HG02885 (cell line): ENCODE measurements around the gene ZNF469.
"Not testable (repeated sequence)": the region's sequence is repeated elsewhere in the genome, so short reads cannot be mapped to it uniquely, and the experiment has no call there.

ENCODE experiments used
- ATAC-seq: cut with Tn5 transposase; IDR thresholded peaks from one replicate; pipeline ENCODE4 v1.9.1; 2021; ENCODE audit warnings: mild to moderate bottlenecking; ENCODE audit not compliant: unreplicated experiment, poor library complexity

The ZNF469 gene

DNA sequence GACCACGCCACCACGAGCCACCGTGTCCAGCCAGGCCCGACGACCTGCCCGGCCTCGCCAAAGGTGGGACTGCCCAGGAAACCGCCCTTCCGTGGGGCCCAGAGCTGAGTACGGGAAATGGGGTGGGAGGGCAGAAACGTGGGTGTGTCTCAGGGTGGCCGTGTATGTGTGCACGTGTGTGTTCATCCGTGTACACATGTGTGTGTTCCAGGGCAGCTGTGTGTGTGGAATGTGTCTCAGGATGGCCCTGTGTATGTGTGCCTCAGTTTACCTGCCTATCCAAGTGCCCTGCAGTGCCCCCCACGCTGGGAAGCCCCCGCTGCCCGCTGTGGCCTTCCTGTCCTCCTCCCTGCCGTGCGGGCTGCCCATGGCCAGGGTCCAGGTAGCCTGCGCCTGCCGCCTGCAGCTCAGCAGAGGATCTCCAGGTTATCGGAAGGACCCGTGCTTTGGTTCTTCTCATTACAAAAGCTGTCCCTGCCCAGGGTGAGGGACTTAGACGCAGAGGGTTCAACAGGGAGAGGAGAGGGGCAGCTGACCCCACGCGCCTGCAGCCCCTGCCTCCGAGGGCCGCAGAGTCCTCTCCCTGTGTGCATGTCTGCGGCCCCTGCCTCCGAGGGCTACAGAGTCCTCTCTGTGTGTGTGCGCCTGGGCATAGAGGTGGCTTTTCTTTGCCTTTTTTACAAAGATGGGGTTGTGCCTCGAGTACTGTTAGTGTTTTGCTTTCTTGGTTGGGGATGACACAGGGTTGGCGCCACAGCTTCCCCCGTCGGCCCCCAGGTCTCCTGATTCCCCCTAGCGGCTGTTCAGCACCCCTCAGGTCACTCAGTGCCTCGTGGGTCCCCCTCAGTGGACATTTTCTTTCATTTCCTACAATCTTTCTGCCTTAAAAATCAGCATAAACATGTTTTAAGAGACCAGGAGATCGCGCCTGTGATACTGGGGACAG, 23.6 kb downstream of the ZNF469 start:
- ATAC-seq = no peak

DNA sequence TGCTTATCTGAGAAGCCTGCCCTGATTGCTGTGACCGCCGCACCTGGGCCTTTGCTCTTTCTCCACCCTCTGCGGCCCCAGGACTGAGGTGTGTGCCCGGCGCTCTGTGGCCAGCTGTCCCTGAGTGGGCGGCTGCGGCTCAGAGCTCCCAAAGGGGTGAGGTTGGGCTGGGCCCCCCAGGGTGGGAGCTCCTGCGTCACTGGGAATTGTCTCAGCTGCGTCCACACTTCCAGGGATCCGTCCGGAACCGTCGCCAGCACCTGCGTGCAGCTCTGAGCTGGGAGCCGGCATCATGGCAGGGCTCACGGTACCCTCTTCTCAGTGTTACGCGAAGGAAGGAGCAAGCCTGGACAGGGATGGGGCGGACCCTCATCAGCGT, 24.3 kb downstream of the ZNF469 start:
- ATAC-seq = no peak

- ATAC-seq = no peak
Measured at GRCh38 chr16:88407807-88408206, 25.0 kb downstream of the ZNF469 start.

- no peak for ATAC-seq
Measured at GRCh38 chr16:88408561-88409142, 25.9 kb downstream of the ZNF469 start.

DNA sequence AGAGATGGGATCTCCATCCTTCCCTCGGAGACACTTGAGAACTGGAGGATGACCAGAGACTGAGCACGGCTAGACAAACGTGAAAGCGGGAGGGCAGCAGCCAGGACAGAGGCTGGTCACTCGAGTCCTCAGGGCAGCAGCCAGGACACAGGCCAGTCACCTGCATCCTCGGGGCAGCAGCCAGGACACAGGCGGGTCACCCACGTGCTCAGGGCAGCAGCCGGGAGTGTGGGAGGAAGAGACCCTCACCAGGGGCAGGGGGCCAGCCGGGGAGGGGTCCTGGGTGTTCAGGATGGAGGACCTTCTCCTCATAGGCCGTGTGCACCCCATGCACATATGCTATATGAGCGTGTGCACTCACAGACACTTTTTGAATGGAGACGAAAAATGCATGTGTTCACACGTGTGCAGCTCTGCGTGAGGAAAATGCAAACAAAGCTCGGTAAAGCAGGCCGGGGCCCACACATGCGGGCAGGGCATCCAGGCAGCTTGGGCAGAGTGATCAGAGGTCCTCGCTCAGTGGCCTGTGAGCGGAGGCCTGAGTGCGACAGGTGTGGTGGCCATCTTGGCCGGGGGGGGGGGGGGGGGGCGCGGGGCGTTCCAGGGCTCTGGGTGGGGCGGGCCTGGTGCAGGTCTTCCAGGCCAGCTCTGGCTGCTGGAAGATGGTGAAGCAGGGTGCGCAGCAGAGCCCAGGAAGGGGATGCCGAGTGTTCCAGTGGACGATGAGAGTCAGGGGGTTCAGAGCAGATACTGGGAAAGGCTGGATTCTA, 26.7 kb downstream of the ZNF469 start:
- ATAC-seq = no peak

DNA sequence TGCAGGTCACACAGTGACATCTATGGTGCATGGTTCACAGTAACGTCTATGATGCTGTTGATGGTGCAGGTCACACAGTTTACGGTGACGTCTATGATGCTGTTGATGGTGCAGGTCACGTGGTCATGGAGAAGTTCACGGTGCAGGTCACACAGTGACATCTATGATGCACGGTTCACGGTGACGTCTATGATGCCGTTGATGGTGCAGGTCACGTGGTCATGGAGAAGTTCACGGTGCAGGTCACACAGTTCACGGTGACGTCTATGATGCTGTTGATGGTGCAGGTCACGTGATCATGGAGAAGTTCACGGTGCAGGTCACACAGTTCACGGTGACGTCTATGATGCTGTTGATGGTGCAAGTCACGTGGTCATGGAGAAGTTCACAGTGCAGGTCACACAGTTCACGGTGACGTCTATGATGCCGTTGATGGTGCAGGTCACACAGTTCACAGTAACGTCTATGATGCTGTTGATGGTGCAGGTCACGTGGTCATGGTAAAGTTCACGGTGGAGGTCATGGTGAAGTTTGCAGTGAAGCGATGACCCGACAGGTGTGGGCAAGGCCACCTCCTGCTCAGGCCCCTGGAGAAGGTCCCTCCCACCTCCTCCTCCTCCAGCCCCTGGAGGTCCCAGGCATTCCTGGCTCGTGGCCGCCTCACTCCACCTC, 27.7 kb downstream of the ZNF469 start:
- not testable (repeated sequence) for ATAC-seq

DNA sequence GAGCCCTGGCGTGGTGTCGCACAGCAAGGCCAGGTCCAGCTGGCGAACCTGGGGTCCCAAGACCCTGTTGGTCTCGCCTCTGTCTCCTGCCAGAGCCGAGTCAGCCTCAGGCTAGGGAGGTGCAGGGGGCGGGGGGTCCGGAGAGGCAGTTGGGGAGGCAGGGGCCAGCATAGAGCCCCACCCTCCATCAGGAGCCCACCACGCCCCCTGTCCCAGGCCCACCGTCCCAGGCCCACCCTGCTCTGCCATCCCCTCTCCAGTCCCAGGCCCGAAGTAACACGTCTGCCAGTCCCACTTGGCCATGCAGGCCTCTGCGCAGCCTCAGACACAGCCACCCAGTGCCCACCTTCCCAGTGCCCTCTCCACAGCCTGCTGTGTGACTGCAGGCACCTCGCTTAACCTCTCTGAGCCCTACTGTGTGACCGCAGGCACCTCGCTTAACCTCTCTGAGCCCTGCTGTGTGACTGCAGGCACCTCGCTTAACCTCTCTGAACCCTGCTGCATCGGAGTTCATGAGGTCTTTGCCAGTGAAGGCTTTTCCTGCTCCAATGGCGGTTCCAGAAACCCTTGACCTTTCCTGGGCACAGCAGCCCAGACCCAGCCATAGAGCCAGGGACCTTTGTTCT, 29.3 kb downstream of the ZNF469 start:
- no peak for ATAC-seq

DNA sequence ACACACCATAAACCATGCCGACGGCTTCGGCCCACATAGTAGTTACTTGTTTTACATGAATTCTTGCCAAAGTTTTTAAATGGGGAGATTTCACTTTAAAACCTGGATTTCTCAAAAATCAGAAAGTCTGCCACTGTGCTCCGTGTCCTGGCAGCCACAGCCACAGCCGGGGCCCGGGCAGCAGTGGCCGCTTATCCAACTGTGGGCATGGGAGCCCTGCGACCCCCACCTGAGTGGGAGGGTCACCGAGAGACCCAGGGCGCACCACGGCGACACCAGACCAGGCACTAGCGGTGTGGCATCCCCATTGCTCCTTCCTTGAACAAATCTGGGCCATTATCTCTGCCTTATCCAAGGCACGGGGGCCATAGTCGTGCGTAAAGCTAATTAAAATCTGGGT, 30.0 kb downstream of the ZNF469 start:
- no peak for ATAC-seq

DNA sequence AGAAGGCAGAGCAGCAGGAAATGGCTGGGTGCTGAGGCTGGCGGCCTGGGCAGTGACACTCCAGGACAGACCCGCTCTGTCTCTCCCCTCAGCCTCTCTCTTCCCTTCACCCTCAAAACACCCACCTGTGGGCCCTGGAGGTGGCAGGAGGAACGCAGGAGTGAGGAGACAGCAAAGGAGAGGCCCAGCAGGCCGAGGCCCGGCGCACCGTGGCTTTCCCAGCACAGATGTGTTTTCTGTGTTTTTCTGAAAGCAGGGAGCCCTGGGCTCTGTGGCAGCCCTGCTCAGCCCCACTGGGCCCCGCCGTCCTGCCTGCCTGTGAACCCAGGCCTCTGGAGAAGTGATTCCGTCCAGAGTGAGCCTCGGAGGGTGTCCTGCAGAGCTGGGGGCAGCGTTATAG, 30.5 kb downstream of the ZNF469 start:
- no peak for ATAC-seq

- no peak for ATAC-seq
Measured at GRCh38 chr16:88413631-88414030, 30.9 kb downstream of the ZNF469 start.

DNA sequence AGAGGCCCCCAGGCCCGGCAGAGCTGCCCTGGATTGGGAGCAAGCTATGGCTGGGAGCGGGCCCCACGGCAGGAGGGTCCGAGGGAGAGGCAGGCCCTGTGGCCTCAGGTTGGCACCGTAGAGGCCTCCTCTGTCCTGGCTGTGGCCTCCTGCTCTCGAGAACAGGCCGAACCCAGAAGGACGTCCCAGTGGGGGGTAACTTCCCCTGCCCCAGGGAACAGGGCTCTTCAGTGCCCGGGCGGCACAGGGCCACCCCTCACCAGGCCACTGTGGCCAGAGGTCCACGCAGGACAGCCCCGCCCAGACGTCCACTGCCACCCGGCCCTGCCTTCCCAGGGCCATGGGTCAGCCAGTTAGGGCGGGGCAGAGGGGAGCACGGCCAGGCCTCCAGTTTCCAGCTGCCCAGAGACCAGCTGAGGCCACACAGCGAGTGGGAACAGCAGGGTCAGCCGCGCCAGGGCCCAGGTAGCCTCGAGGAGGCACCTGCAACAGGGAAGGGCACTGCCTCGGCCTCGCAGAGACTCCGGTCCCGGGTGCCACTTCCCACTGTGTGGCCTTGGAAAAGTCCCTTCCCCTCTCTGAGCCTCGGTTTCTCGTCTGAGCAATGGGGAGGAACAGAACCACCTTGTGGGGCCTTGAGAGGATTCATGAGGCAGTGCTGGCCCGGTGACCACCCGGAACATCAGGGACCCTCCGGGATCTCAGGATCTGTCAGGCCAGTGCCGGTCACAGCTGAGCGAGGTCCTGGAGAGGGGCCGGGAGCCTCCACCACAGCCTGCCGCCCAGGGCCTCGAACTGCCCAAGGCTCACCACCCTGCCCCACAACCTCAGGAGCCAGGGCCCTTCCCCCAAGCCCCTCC, 32.0 kb downstream of the ZNF469 start:
- no peak for ATAC-seq

DNA sequence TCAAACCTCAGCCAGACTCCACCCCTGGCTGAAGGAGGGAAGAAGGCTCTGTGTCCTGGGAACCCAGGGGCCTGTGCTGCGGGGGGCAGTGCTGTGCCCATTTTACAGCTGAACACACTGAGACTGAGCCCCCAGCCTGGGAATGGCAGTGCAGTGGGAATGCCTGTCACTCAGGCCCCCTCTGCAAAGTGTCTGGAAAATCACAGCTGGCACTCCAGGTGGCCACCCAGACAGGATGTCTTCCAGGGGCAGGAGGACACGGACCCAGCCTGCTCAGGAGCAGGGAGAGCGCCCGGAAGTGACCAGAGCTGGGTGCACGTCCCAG, 32.6 kb downstream of the ZNF469 start:
- ATAC-seq = no peak

DNA sequence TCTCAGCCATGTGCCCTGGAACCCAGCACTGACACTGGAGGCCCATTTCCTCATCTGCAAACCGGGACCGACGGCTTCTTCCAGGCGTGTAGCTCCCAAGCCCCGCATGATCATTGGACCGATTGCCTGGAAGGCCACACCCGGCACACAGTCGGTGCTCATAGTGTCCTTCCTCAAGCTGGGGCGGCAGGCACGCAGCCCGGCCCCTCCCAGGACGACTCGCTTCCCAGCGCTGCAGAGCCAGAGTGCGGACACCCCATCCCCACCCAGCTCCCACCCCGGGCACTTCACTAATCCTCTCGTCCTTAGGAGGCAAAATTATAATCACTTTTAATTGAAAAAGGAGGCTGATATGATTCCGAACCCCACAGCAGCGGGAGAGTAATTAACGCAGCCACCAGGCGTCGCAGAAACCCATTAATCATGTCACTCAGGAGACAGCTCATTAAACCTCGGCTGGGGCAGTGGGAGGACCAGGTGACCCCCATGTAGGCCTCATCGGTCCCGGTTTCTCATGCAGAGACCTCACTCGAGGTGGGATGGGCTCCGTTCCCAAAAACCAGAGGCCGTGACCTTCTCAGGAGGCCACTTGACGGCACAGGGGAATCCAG, 33.1 kb downstream of the ZNF469 start:
- no peak for ATAC-seq

DNA sequence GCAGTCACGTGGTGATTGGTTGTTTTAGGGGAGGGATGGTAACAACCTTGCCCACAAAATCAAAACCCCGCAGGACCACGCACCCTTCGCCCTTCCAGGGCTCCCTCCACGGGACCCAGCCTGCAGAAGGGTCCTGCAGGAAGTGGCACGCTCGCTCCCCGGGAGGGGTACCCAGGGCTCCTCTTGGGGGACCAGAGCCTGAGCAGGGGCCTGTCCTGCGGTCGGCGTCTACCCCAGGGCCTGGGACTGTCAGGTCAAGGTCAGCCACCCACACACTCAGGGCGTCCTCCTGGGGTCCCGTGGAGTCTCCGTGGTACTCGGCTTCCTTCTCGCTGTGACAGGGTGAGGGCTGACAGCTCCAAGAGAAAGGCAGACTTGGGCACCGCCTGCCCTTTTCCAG, 33.9 kb downstream of the ZNF469 start:
- ATAC-seq = no peak

DNA sequence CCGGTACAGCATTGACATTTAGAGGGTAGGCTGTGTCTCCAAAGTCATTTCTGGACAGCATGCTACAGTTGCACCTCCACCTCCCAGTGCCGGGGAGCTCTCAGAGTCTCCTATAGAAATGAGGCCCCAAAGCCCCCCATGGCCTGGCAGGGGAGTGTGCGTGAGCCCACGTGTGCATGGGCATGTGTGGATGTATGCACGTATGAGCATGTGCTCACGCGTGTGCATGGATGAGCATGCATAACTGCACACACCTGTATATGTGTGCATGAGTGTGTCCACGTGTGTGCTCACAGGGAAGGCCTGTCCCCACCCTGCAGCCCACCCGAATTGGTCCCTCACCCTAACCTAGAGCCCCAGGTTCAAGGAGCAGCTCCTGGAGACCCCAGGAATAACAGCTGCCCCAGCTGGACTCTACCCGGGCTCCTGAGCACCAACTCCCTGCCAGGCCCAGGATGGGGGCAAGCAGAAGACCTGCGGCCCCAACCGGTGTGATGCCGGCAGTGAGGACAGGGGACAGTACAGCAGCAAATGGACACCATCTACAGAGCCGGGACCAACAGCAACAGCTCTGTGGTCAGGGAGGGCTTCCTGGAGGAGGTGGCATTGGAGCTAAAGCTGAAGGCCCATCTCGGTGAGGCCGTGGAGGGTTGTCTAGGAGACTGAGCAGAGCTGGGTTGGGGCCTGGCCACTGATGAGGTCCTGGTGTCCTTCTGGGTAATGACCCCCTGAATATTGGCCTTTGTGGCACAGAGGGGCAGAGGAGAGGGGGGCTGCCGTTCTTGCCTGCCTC, 35.1 kb downstream of the ZNF469 start:
- ATAC-seq = no peak

GRCh38 chr16:88418869-88419268, 36.1 kb downstream of the ZNF469 start:
- no peak for ATAC-seq

GRCh38 chr16:88419790-88420189, 37.0 kb downstream of the ZNF469 start:
- no peak for ATAC-seq

DNA sequence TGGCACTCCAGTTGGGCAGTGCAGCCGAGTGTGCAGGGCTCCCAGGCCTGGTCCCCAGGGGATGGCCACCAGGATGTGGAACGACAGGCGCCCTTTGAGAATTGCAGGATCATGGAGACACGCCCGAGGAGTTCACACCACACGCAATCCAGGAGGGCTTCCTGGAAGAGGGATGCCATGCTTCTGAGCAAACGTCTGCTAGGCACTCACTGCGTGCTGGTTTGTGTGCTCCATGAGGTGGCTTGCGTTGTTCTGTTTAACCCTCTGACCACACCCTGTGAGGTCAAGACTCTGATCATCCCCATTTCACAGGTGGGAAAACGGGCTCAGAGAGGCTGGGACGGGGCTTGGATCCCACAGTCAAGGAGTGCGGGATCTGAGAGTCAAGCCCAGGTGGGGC, 37.7 kb downstream of the ZNF469 start:
- no peak for ATAC-seq
